Measurements from ENCODE around the gene S100PBP.

S100PBP gene

DNA sequence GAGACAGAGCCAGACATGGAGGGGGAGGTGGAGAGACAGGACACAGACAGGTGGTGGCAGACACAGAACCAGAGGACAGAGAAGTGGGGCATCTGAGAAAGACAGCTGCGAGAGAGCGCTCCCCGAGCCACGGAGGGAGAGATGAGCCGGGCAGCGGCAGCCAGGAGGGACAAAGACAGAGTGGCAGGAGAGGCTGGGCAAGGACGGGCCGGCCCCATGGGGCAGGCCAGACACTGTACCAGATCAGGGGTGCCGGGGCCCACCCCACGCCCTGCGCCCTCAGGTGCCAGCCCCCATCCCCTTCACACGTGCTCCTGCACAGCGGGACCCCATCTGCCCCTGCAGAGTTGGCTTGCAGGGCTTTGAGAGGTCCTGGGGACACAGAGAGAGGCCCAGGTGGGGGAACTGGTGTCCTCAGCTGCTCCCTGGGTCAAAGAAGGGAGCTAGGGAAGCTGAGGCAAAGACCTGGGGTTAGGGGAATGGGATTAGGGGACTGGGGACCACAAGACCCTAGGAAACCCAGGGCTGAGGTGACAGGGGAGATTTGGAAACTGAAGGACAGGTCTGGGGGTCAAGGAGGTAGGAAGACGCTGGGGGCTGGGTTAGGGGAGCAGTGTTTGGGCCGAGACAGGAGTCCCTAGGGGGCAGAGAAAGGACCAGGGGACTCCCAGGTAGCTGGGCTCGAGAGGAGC lies 52.6 kb downstream of the S100PBP start:
- no peak for DNase-seq (ENCODE audit: low read depth in 2 of 2)

DNA sequence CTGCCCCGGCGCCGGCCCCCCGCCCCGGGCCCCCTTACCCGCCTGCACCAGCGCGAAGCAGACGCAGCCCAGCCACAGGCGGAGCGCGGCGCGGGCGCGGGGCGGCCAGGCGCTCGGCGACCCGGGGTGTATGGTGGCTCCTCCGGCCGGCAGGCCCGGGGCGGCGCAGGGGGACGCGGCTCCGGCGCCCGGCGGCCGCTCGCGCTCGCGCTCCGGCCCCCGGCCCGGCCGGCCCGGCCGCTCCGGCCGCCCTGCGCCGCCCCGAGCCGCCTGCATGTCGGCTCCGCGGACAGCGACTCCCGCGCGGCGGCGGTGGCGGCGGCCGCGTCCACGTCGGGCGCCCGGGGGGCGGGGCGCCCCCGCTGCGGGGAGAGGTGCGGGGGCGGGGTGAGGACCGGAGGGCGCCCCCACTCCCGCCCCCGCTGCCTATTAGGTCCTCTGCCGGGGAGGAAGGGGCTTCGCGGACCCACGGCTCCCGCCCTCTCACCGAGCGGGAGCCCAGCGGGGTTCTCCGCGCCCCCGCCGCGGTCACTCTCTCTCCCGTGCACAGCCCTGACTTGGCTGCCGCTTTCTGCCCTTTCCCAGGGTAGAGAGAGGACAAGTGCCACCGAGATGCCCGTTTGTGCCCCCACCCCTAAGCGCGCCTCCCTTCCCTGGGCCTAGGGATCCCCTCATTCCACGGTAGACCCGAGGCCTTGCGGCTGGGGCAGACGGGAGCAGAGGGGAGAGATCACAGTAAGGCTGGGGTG lies 53.3 kb downstream of the S100PBP start, which contains the start of gene FNDC5:
Gene FNDC5 (minus strand): TSS at position 298 of the 749 bp plus-strand sequence.
- no peak for DNase-seq (ENCODE audit: low read depth in 2 of 2)

DNA sequence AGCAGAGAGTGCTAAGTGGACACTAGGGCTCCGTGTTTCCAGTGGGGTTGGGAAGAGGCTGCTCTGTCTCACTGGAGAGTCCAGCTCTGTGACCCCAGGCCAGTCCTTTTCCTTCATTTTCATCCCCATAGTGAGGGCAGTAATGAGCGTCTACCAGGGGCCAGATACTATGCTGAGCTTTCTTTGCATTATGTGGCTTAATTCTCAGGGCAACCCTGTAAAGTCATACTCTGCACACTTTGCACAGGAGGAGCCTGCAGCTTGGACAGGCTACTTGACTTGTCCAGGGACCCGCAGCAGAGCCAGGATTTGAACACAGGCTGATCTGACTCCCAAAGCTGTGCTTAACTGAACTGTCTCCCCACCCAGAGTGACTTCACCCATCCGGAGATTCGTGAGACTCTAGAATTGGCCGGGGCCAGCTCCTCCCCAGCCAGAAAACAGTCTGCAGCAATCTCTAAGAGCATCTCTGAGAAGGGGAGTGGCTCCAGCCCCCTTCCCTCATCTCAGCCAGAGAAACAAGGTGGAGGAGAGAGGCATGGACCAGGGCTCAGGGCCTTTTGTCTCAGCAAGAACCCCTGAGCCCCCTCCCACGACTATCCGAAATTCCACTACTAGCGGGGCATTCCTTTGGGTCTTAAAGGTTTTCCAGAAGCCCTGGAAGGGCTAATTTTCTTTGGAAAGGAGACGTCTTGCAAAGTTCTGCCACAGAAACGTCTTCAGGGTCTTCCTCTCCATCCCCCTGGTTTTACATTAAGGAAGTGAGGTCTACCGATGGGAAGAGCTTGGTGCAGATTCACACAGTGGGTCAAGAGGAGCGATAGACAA lies 54.1 kb downstream of the S100PBP start:
- DNase-seq (ENCODE audit: low read depth in 2 of 2): no peak

DNA sequence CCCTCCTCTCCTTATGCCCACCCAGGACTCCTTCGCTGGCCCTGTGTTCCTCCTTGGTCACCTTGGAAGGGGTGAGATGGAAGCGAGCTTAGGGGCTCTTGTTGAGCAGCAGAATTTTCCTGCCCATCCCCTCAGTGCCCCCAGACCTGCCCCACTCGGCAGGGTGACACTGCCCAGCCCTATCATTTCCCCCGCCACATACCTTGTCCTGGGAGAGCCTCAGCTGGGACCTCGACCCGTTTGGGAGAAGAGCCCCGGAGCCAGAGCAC lies 54.7 kb downstream of the S100PBP start:
- no peak for DNase-seq (ENCODE audit: low read depth in 2 of 2)

DNA sequence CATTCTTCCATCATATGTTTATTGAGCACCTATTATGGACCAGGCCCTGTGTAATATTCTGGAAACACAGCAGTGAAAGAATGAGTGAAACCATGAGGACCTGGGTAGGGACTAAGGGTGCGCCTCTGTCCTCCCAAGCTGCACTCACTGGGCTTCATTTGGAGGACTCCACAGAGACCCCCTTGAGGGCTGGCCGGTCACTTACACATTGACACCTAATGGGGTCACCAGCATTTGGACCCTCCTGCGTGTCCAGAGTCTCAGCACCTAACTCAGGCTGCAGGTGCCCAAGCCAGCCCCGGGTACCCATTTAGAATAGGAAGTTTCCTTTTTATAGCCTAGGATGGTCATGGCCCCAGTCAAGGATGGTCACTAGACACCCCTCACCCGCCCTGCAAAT lies 56.0 kb downstream of the S100PBP start:
- DNase-seq (ENCODE audit: low read depth in 2 of 2): no peak

DNA sequence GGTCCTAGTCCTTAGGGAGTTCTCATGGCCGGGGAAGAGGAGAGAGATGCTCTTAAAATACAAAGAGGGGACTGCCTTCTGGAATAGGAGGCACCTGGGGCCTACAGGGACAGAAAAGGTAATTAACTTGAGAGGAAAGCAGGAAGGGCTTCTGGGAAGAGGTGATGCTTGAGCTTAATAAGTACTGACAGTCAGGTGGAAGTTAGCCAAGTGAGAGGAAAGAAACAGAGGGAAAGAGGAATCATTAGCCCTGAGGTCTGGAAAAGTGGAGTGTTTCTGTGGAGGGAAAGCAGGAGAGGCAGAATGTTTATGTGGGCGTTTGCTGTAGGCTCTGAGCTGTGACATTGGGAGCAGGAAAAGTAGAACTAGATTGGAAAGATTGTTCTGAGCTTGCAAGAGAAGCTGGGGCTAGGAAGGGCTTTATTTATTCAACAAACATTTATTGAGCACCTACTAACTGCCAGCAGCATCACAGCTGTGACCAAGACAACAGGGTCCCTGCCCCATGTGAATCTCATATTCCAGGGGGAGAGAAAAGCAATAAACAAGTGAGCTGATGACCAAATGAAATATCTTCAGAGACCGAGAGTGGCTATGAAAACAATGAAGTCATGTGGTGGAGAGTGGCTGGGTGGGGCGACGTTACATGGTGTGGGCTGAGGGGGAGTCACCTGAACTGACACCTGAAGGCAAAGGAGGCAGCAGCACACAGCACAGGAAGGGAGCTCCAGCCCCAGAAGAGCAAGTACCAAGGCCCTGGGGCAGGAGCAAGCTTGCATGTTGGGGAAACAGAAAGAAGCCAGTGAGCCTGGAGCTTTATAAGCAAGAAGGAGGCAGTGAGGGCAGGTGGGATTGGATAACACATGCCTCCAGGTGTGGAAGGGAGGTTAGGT lies 57.7 kb downstream of the S100PBP start:
- DNase-seq (ENCODE audit: low read depth in 2 of 2): no peak

DNA sequence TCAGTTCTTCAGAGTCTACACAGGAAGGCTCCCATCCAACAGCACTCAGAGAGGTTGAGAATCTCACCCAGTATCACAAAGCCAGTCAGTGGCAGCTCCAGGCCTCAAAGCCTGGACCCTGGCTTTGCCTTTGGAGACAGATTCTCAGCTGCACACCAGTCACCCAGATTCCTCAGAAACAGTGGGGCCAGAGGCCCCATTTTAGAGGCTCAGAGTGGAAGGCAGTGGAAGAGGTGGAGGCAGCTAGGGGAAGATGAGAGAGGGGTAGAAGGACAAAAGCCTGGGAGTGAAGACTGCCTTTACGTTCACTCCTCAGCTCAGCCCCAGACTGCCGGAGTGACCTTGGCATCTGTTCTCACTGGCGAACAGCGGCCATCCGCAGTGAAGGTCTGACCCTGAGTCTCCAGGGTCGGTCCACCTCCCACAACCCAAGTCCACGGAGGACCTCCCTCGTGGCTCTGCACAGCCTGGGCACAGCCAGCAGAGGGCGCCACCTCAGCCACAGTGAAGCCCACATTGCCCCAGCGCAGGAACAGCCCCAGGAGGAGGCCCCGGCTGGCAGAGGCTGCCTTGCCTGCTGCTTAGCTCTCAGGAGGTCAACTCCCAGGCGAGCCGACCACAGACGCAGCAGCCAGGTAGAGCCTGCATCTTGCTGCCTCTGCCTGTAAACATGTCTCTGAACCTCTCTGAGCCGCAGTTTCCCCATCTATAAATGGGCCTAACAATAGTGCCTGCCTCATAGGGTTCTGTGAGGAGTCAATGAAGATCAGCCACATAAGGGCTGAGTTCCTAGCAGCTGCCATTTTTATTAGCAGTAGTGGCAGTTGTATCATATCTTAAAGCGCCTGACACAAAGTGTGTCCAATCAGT lies 59.1 kb downstream of the S100PBP start:
- no peak for DNase-seq (ENCODE audit: low read depth in 2 of 2)

DNA sequence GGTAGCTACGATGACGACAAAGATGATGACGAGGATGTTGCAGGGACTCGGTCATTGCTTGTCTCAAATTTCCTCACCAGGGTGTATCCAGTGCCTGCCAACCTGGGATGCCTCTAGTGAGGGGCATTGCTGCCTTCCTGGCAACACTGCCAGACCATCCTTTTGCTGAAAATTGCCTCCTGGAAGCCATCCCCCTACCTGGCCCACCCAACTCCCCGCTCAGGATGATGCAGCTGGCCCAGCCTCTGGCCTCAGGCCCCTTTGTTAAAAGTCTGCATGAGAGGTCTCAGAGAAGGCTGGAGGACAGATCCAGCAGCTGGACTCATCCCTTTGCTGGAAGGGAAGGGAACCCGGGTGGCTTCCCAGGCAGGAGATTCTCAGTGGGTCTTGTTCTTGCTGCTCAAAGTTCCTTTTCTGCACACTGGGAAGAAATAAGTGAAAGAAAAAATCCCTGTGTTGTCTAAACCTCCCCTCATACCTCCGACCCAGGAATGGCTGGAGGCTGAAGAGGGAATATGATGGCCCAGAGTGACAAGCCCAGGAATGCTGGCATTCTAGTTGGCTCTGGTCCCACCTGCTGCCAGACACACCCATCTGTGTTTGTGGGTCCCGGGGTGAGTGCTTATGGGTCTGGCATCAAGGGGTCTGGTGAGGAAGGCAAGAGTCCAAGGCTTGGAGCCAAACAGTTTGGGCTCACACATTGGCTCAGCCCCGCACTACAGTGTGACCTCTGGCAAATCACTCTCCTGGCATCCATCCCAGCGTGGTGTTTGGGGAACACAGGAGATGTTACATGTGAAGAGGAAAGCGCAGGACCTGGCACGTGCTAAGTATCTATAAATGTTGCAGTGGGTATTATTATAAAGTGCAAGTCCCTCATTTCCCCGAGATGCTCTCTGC lies 60.0 kb downstream of the S100PBP start:
- no peak for DNase-seq (ENCODE audit: low read depth in 2 of 2)

DNA sequence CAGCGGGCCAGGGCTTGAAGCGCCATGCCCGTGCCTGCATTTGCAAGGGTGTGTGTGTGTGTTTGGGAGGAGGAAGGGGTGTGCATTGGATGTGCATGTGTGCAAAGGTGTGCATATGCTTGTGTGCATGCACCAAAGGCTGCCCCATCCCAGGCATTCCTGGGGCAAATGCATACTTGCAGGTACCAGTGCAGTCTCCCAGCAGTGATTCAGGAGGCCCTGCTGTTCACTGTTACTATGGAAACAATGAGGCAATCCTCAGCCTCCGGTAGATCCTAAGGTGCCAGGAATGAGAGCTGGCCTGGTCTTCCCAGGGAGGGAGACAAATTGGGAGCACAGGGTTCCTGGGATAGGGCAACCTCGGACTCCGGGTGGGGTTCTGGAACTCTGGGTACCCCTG lies 60.7 kb downstream of the S100PBP start:
- DNase-seq (ENCODE audit: low read depth in 2 of 2): no peak

DNA sequence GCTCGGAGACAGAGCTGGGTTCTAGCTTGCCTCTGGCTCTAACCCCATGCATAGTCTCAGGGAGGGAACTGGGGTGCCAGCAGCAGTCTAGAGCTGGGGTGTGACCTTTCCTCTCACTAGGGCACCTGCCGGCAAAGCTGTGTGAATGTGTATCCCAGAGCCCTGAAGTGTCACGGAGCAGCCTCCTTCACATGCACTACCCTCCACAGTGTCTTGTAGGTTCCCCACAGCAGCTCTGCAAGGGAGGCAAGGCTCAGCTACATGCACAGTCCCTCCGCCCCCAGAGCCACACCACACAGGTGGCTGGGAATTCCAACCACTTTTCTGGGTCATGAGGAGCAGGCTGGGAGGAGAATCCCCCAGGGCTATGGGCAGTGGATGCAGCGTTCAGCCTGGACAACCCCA lies 61.2 kb downstream of the S100PBP start:
- no peak for DNase-seq (ENCODE audit: low read depth in 2 of 2)

DNA sequence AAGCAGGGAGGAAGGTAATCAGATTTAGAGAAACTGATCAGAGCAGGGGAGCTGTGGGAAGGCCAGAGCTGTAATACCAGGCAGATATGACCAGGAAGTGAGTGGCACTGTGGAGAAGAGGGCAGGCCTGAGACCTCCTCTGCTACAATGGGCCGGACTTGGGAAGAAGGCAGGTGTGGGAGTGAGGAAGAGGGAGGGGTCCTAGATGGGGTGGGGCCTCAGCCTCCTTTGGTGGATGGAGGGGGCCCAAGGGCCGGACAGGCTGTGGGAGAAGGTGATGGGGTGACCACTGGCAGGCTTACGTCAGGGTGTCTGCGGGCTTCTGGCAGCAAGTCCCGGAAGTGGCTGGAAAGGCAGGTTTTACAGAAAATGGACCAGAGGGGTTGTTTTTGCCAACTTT lies 63.8 kb downstream of the S100PBP start:
- DNase-seq (ENCODE audit: low read depth in 2 of 2): no peak

DNA sequence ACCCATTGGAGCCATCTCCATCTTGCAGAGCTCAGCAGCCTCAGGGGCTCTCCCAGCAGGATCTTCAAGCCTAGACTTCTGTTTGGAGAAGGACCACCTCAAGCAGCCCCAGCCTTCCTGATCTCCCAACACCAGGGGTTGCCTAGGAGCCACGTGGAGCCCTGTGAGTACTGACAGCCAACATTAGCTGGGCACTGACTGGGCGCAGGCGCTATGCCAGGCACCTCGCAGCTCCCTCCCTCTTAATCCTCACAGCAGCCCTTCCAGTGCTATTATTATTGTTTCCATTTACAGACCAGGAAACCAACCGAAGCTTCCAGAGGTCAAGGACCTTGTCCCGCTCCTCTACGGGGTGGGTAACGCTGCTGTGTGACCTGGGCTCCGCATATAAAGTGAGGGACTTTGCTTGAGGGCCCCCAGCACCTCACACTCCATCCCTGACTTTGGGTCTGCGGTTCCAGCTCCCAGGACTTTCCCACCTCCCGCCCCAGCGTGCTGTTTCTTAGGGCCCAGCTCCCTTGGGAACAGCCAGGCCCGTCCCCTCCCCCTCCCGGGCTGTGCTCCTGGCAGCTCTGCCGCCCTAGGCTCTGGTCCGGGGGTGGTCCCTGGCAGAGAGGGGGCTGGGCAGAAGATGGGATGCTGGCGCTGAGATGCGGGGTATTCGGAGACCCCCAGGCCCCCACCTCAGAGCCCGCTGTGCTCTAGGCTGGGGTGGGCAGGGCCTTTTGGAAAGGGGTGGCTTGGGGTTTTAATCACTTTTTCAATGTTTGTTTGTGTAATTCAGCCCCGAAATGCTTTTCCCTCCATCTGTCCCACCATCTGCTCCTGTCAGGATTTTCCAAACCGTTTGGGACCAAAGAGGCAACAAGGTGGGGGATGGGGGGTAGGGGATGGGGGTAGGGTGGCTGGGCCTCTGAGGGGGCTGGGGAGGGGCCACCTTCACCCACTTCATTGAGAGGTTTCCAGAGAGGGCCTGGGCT lies 64.7 kb downstream of the S100PBP start:
- DNase-seq (ENCODE audit: low read depth in 2 of 2): no peak

DNA sequence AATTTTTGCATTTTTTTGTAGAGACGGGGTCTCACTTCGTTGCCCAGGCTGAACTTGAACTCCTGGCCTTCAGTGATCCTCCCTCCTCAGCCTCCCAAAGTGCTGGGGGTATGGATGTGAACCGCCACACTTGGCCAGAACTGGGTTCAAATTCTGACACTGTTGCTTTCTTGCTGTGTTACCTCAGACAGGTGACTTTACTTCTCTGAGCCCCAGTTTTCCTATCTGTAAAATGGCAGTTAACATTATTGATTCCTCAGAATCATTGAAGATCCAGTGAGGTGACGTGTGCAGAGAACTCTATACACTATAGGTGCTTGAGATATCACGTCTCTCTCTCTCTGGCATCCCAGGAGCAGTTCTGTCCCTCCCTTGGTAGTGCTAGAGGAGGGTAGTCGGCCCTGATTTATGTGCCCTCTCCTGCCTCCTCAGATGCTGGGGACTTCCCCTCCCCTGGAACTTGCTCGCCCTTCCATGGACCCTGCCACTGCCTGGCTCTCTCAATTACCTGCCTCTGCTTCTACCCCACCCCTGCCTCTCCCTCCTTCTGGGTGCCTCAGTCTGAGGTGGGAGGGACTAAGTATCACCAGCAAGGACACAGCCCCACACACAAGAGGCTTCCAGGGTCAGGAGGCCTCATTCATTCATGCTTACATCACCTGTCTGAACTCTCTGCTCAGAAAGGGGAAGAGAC lies 66.0 kb downstream of the S100PBP start:
- no peak for DNase-seq (ENCODE audit: low read depth in 2 of 2)

DNA sequence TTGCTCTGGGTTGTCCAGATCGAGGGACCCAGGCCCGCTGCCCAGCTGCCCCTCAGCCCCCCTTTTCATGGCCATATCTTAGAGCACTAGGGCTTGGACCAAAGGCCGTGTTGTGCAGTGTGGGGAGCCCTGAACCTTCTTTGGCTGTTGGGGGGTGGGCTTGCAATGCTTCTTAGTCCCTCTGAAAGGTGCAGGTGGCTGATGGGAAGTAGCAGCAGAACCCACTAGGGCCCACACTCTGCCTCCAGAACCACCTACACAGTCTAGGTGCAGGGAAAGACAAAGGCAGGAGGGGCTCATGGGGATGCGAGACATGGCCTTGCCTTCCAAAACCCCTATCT lies 66.5 kb downstream of the S100PBP start:
- DNase-seq (ENCODE audit: low read depth in 2 of 2): no peak

DNA sequence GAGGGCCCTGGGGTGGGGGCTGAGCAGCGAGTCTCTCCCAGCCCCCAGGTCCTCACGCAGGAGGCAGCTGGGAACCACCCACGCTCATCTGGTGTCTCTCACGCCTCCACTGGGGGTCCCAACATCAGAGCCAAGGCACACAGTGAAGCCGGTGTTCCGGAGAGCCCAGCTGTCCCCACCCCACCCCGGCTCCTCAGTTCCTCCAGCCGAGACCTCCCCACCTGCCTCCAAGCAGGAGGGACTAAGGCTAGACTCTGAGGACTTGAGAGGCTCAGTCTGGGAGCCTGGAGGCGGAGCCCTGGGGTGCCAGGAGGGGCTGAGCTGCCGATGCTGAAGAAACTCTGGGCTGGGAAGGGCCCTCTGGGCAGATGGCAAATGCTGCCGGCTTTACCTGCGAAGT lies 67.3 kb downstream of the S100PBP start:
- DNase-seq (ENCODE audit: low read depth in 2 of 2): no peak

DNA sequence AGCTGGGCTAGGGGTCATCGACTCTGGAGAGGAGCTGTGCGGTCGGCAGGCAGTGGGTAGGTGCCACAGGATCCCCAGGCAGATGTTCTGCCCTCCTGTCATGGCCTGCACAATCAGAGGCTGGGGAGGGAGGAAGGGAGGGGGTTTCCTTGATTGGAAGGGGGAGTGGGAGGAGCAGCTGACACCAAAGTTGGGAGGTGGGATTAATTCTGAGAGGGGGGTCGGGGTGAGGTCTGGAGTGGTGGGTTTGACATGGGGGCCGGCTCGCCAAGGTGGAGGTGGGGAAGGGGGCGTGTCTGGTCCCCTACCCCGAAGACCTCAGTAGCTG lies 68.2 kb downstream of the S100PBP start:
- no peak for DNase-seq (ENCODE audit: low read depth in 2 of 2)

DNA sequence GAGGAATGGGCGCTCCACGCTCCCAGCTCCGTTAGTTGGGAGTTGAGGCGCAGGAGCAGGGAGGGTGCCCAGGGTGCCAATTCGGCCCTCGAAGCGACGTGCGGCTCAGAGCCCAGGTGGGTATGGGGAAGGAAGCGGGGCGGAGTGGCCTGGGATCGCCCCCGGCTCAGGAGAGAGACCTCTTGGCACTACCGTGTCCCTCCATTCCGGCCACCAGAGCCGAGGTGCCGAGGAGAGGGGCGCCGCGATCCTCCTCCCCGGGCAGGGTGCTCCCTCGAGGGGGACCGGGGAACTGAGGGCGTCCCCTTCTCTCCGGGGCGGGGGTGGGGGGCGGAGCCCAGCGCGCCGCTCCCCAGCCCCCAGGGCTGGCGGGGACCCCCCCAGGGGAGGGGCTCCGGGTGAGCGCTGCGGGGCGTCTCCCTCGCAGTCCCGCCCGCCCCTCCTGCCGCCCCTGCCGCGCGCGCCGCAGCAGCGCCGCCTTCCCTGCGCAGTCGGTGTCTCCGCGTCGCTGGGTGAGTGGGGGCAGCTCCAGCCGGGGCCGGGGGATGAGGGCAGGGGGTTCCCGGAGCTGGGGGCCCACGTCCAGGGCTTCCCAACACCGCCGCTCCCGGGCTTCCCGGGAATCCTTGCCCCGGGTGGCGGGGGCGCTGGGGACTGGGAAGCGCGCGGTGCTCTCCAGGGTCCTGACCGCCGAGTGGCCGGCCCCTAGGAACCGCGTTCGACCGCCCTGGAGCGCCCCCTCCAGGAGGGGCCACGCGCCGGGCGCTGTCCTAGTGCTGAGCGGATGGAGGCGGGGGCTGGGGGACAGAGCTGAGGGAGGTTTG lies 68.8 kb downstream of the S100PBP start, which contains the start of gene HPCA:
Gene HPCA (plus strand): TSS at position 488 of the 824 bp plus-strand sequence. CDS start 2,408 bp downstream, outside the sequence.
- no peak for DNase-seq (ENCODE audit: low read depth in 2 of 2)

Measured in stimulated activated CD4-positive, alpha-beta T cell treated with anti-CD3 and anti-CD28 coated beads, Interleukin-1b, Interleukin-23, amount 100 ng/mL, for 1 hour (primary cell).